ENCODE measurements around the gene CNTLN.

The CNTLN gene

DNA sequence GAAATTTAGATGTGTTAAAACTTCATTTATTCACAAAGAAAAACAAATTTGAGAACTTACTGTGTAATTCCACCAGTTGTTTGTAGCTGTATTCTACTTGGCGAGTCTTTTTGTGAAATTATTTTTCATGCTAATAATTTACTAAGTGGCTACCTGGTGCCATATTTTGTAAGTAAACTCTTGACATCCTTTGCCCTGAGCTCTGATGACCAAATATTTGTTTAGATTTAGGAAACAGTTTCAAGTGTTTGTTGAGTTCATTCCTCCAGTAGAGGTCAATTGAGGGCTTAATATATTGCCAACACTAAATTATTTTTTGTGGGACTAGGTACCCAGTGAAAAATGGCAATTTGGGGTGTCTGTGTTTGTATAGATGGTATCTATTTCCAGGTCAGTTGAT is 3.7 kb downstream of the CNTLN start:
- no peak overlapping the region for H3K4me3 ChIP-seq (ENCODE audit: low read depth, low read length)
- no peak for TF ChIP-seq CTCF (IDR thresholded peaks at IDR 0.05; ENCODE audit: low read depth, low read length)
- no peak for DNase-seq (ENCODE audit: low read depth, low spot score)
- in situ Hi-C loops (cut with HindIII; ENCODE audit: low sequenced_read_pairs) = no loop called here

GRCh38 chr9:17140418-17140817 is 5.6 kb downstream of the CNTLN start:
- DNase-seq (ENCODE audit: low read depth, low spot score) = no peak
- in situ Hi-C loops (cut with HindIII; ENCODE audit: low sequenced_read_pairs) = no loop called here
- no peak for TF ChIP-seq CTCF (IDR thresholded peaks at IDR 0.05; ENCODE audit: low read depth, low read length)
- no peak overlapping the region for H3K4me3 ChIP-seq (ENCODE audit: low read depth, low read length)

DNA sequence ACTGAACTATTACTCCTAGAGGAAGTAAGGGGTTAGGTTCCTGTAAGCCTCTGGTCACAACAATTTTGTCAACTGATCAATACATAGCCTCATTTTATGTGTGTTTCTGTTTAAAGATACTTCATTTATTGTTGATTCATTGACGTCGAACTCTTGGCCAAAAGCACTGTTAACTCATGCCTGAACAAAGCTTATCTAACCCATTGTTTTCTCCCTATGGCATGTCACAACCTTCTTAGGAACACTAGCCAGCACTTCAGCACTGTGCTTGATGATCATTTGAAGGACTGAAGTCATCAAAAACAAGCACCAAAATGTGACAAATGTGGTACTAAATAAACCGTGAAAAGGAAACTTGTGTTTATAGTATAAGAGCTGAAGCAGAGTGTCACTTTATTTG is 13.5 kb downstream of the CNTLN start:
- in situ Hi-C loops (cut with HindIII; ENCODE audit: low sequenced_read_pairs) = no loop called here
- TF ChIP-seq CTCF (IDR thresholded peaks at IDR 0.05; ENCODE audit: low read depth, low read length) = no peak
- DNase-seq (ENCODE audit: low read depth, low spot score) = no peak
- no peak overlapping the region for H3K4me3 ChIP-seq (ENCODE audit: low read depth, low read length)

- in situ Hi-C loops (cut with HindIII; ENCODE audit: low sequenced_read_pairs) = no loop called here
- TF ChIP-seq CTCF (IDR thresholded peaks at IDR 0.05; ENCODE audit: low read depth, low read length) = no peak
- DNase-seq (ENCODE audit: low read depth, low spot score) = no peak
- no peak overlapping the region for H3K4me3 ChIP-seq (ENCODE audit: low read depth, low read length)
Measured at GRCh38 chr9:17159469-17159868, 24.6 kb downstream of the CNTLN start.

DNA sequence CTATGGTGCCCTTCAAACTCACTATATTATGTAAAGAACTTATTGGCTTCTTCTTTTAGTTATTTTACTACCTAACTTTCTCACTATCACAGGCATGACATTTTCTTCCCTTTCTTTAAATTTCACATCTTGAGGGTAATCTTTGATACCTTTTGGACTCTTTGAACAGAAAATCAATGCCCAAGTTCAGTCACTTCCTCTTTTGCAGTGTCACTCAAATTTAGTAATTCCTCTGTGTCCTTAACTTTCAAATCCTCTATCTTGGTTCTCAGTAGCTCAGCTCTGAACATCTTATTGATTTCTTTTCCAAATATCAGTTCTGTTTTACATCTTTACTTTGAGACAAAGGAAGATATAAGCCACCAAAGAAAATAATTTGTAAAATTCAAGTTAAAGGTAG is 25.5 kb downstream of the CNTLN start:
- no peak for TF ChIP-seq CTCF (IDR thresholded peaks at IDR 0.05; ENCODE audit: low read depth, low read length)
- no peak overlapping the region for H3K4me3 ChIP-seq (ENCODE audit: low read depth, low read length)
- DNase-seq (ENCODE audit: low read depth, low spot score) = no peak
- in situ Hi-C loops (cut with HindIII; ENCODE audit: low sequenced_read_pairs) = no loop called here

DNA sequence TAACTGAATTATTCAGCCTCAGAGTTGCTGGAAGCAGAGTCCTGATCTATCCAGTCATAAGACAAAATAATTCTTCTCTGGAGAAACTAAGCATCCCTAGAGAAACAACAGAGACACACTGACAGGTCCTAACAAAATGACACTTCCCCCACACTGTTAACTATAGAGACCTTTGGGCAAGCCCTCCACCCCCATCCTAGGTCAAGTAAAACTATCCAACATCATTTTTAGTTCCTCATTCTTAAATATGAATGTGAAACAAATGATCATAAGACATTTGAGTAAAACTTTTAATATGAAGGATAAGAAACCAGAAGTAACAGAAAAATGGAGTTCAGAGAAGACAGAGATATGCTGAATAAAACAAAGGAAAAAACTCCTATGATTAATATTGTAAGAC is 30.9 kb downstream of the CNTLN start:
- DNase-seq (ENCODE audit: low read depth, low spot score) = no peak

More for the DNA sequence above, 30.9 kb downstream of the CNTLN start:
- in situ Hi-C loops (cut with HindIII; ENCODE audit: low sequenced_read_pairs) = no loop called here
- TF ChIP-seq CTCF (IDR thresholded peaks at IDR 0.05; ENCODE audit: low read depth, low read length) = no peak
- H3K4me3 ChIP-seq (ENCODE audit: low read depth, low read length) = no peak overlapping the region

Data from astrocyte of the spinal cord (primary cell).